Activated CD8-positive, alpha-beta memory T cell treated with anti-CD3 and anti-CD28 coated beads, Interleukin-2, amount 50 U/mL, for 4 hours (primary cell): ENCODE measurements around the gene GIGYF2.

Source experiments
- DNase-seq: peaks from one replicate; pipeline ENCODE4 v3.0.0-alpha.2; 2020

Gene GIGYF2

DNA sequence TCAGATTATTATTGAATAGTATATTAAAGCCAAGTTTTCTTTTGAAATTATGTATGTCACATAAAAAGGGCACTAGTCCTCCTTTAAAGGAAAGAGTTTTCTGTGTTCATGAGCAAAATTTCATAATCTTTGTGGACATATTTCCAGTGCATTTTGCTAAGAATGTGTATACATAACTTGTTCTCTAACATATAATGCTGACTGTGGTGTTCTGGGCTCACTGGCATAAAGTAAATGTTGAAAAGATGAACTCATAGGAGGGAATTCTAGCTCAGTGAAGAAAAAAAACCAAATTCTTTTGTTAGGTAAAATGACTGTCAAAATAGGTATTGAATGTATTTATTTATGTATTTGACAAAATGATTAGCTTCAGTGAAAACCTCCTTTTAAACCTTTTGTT, 73.1 kb downstream of the GIGYF2 start:
- DNase-seq: no peak

DNA sequence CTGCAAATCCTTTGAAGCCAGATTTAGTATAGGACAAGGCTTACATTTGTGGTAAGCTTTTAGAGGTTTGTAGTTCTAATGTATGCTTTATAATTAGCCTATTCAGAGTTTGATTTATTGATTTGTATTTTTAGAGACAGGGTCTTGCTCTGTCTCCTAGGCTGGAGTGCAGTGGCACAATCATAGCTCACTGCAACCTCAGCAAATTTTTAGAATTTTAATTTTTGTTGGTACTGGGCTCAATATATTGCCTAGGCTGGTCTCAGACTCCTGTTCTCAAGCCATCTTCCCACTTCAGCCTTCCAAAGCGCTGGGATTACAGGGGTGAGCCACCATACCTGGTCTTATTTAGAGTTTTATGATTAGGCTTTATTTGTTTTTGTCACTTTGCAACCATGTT, 74.7 kb downstream of the GIGYF2 start:
- no peak for DNase-seq

DNA sequence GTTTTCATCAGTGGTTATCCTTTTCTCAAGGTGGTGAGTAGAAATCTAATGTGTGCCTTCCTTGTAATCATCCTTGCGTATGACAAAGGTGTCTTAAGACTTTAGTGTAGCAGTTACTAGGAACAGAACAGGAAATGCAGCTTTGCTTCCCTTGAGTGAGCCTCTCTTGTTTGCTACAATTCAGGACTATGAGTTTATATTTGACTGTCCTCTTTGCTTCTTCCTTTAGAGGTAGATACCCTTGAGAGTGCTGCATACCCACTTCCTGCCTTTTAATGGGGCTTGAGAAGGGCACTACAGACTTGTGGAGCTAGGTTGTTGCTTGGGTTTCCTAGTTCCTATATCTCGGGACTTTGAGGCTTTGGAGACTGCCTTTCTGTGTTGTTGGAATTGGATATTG, 75.4 kb downstream of the GIGYF2 start:
- no peak for DNase-seq

DNA sequence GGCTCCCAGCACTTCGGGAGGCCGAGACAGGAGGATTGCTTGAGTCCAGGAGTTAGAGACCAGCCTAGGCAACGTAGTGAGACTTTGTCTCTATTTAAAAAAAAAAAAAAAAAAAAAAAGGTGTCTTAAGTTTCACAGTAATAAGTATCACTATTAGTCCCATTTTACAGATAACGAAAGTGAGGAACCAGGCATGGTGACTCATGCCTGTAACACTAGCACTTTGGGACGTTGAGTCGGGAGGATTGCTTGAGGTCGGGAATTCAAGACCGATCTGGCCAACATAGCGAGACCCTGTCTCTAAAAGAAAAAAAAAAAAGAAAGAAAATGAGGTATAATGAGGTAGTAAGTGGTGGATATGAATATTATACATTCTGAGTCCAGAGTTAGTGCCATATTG, 76.7 kb downstream of the GIGYF2 start:
- DNase-seq: no peak

DNA sequence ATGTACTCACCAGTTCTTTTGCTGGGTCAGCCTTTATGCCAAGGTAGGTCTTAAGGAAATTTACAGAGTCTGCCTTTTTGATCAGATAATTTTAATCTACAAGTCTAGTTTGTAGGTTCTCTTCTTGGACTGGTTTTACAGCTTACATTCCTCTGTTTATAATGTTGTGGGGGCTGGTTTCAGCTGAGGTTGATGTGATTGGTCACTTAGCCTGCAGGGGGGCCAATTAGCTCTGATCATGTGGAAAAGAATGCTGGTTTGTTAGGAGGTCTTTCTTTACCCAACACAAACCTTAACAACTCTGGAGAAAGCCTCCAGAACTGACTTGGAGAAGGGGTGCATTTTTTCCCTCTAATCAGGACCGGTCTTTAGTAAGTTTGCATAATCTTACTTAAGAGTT, 79.3 kb downstream of the GIGYF2 start, which contains the start of gene KCNJ13:
Gene KCNJ13, minus strand, starts transcription at position 131 of the 400 bp plus-strand sequence. CDS start 5,203 bp downstream, outside the sequence.
- no peak for DNase-seq

DNA sequence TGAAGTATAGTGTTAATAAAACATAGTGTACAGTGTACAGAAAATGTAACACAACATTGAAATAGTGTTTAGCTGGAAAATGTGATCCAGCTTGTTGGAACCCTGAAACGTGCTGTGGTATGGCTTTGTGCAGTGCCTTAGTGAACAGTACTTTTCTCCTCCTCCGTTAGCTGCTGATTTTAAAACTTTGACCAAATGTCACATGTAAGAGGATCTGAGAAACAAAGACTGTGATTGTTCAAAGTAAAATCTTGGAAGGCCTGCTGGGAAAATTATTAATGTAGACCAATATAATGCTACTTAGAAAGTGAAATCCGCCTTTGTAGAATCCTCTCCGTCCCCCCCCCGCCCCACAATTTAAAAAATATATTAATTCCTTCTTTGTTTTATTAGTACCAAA, 80.1 kb downstream of the GIGYF2 start:
- DNase-seq: no peak

DNA sequence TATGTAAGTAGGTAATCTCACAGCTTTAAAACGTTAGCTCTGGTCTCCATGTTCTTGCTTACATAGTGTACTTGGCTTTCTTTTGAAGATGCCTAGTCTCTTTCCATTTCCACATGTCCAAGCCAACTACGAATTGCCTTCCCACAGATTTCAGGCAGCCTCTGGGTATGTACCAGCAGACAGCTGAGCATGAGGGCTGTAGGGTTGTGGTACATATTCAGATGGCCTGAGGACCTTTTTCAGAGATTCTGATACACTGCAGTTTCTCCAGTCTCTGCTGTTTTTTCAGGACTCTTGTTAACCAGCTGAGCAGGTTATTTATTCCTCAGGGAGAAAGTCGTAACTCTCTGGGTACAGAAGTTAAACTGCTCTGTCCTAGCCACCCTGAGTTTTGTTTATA, 82.3 kb downstream of the GIGYF2 start:
- DNase-seq: no peak

DNA sequence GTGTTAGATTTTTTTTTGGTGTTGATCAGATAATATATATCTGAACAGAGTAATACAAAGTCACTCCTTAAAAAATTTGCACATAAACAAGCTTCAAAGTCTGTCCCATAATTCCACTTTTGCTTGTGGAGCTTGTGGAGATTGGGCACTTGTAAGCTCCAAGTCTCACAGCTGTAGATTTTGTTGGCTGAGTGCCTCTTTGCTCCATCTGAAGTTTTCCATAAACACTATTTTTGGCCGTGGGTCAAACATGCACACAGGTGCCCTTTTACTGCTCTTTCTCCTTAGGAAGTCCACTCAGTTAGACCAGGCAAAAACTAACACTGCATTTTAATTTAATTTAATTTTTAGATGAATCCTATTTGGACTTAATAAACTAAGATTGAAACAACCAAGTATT, 82.8 kb downstream of the GIGYF2 start:
- DNase-seq: no peak

DNA sequence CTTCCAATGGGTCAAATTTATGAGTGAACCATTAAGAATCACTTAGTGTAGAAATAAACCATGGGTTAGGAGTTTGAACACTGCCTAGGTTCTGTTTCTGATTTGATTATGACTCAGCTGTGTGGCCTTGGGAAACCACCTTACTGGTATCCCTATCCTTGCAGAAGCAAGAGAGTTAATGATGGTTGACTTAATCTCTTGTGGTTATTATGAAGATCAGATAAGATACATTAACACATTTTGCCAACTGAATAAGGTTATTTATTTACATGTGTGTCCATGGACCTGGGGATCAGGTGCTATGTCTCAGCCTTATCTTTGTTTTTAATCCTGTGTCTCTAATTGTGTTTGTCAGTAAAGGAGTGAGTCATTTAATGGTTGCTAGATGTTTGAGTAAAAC, 84.6 kb downstream of the GIGYF2 start:
- DNase-seq: no peak

DNA sequence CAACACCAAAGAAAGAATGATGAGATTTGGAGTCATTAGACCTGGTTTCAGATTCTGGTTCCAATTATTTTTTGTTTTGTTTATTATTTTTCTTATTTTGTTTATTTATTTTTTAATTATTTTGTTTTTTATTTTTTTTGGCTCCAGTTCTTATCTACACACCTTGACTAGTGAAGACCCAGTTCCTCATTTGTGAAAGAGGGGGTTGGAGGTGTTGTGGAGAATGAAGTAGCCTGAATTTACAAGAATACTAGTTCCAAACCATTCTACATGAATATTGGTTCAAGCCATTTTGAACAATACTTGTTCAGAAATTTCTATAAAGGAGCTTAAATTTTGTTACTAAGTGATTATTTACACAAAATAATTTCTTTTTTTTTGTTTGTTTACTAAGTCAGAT, 86.1 kb downstream of the GIGYF2 start:
- DNase-seq: no peak

DNA sequence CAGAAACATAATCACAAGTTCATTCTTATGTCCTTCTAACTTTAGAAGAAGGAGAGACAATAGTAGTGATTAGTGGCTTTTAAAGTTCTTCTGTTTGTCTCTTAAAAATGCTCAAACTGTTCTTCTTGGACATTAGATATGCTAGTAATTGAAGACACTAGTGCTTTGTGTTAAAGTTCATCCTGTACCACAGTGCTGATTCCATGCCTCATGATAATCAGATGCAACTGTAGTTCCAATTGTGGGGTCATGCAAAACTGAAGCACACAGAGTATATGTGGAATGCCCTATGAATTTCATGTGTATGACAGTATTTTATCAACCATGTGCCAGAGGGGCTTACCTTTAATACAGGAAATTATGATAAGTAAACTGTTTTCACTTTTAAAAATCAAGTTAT, 90.7 kb downstream of the GIGYF2 start:
- DNase-seq: no peak

DNA sequence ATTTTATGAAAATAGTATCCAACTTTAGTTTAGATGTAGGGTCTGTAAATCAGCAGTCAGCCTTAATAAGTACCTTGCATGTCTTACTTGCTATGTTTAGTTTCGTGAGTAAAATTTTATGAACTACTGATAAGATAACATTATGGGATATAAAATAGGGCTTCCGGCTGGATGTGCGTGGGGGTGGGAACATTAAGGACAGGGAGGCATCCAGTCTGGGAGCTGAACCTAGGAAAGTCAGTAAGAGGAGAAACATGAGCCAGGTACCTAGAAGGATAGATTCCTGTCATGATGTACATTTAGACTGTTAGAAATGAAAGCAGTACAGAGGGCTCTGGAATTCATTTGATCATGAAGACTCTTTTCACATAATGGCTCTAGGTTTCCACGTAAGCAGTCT, 92.0 kb downstream of the GIGYF2 start:
- DNase-seq: no peak

DNA sequence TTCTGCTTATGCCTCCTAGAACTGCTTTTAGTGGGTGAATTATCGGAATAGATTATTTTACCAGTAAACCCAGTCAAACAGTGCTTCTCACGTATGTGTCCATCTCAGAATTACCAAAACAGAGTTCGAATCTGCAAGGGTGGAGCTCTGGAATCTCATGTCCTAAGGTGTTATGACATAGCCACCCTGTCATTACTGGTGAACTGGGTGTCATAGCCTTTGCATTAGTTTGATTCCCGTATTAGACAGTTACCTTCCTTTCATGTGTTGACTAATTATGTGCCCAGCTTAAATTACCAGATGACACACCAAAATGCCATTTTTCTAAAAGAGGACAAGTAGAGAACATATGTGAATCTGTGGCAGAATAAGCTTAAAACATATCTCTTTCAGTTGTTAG, 94.4 kb downstream of the GIGYF2 start:
- DNase-seq: no peak

DNA sequence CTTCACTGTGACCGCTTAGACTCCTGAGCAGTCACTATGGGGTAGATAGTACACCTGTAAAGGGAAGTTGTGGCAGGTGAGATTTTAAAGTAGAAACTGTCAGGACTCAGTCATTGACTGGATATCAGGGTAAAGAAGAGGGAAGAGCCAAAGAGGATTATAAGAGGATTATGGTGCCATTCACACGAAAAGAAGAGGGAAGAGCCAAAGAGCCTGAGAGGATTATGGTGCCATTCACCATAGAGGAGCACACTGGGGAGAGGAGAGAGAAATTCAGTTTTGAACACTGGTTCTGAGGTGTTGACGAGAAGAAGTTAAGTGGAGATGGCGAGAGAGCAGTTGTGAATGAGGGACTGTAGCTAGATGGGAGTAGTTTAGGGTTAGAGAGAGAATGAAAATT, 96.1 kb downstream of the GIGYF2 start:
- DNase-seq: no peak

DNA sequence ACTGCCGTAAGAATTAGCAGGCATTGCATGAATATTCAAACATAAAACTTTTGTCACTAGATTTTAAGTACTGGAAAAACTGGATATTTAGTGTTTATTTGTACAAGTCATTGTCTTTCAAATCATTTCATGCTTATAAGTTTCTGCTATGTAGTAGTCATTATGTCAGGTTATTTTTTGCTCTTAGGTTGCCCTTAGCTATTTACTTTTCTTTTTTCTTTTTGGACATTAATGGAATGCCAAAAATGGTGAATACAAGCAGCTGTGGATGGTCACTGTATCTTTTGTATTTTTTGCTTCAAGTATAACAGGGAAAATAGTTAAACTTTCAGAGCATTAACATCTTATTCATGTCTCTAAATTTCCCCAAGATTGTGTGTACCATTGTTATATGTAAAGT, 97.8 kb downstream of the GIGYF2 start:
- no peak for DNase-seq

DNA sequence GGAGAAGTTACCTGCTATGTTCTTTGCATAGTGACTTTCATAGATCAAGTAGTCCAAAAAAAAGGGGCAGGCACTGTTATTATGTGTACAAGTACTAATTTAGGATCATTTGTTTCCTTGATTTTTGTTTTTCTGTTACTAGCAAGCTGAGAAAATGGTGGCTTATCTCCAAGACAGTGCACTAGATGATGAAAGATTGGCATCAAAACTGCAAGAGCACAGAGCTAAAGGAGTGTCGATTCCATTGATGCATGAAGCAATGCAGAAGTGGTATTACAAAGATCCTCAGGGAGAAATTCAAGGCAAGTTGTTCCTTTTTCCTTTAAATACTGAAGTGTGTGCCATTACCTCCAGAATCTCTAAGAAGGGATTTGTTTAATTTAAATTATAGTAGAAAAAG, 98.8 kb downstream of the GIGYF2 start:
- DNase-seq: no peak

DNA sequence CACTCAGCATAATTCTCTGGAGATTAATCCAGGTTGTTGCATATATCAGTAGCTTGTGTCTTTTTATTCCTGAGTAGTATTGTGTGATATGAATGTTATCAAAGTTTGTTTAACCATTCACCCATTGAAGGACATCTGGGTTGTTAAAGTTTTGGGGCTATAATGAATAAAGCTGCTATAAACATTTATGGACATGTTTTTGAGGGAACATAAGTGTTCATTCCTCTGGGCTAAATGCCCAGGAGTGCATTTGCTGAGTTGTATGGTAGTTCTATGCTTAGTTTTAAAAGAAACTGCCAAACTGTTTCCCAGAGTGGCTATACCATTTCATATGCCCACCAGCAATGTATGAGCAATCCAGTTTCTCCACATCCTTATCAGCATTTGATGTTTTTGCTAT, 101.1 kb downstream of the GIGYF2 start:
- DNase-seq: no peak

DNA sequence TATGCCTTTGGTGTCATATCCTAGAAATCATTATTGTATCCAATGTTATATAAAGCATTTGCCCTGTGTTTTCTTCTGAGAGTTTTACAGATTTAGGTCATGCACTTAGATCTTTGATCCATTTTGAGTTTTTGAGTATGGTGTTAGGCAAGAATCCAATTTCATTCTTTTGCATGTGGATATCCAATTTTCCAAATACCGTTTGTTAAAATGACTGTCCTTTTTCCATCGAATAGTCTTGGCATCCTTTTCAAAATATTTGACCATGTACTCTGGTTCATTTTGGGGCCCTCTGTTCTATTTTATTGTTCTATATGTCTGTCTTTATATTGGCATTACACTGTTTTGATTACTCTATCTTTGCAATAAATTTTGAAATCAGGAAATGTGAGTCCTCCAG, 103.0 kb downstream of the GIGYF2 start:
- no peak for DNase-seq

DNA sequence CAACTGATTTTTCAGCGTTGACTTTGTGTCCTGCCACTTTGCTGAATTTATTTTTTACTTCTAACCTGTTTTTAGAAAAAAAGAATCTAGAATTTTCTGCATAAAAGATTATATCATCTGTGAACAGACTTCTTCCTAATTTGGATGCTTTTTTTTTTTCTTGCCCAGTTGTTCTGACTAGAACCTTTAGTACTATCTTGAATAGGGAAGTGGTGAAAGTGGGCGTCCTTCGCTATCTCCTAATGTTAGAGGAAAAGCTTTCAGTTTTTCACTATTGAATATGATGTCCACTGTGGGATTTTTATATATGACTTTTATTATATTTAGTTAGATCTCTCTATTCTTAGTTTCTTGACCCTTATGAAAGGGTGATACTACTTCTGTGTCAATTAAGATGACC, 105.0 kb downstream of the GIGYF2 start:
- no peak for DNase-seq

DNA sequence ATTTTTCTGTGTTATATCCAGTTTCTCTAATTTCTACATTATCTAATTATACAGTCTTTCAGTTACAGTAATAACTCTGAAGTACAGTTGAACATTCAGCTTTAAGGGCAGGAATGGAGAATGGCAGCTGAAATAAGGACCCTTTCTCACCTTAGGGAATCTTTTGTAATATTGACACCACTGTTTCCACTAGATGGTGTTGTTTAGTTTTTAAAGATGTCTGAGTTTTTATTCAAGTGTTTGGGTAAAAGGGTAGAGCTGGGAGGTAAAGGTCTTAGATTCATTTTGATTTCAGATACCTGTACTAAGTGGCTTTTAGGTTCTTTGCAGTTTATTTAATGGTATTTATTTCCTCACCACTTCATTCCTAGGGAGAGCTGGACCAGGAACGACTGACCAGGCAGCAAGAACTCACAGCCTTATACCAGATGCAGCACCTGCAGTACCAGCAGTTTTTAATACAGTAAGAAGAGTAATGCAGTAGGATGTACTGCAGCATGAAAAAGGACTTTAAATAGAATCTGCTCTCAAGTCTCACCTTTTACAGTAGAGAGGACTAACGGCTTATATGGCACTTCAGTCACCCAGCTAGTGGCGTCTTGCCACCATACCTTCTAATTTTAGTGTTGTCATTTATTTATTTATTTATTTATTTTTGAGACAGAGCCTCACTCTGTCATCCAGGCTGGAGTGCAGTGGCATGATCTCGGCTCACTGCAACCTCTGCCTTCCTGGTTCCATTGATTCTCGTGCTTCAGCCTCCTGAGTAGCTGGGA, 112.4 kb downstream of the GIGYF2 start:
- DNase-seq: no peak

DNA sequence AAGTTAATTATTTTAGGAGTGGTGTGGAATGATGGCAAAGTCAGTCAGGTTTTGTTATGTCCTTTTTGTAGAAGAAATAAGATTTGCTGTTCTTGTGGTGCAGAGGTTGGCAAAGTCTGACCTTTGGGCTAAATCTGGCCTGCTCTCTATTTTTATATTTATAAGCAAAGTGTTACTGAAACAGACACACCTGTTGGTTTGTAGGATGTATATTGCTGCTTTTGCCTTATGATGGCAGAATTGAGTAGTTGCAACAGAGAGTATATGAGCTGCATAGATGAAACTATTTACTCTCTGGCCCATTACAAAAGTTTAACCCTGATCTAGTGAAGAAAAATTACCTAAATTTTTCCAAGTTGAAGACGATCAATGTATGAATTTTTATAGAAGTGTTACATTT, 113.3 kb downstream of the GIGYF2 start:
- DNase-seq: no peak

DNA sequence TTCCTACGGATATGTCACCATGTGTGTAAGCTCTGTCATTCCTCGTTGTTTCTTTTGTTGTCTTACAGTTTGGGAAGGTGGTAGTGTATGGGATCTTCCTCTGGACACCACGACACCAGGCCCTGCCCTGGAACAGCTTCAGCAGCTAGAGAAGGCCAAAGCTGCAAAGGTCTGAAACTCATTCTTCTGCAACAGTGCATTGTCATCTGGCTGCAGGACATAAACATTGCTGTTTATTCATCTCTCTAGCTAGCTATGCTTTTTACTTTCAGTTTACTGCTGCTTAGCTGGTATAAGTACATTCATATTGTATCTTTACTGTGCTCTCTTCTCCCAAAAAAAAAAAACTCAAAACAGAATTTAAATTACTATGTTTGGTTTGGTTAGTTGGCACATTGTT, 118.4 kb downstream of the GIGYF2 start:
- no peak for DNase-seq

DNA sequence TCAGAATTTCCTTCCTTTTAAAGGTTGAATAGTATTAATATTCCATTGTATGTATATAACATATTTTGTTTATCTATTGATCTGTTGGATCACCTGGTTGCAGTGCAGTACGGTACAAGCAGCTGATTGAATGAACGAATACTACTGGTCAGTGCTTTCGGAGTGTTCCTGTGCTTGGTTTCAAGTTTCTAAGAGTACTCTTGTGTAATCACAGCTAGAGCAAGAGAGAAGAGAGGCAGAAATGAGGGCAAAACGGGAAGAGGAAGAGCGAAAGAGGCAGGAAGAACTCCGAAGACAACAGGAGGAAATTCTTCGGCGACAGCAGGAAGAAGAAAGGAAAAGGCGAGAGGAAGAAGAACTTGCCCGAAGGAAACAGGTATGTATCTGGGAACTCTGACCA, 119.5 kb downstream of the GIGYF2 start:
- no peak for DNase-seq

DNA sequence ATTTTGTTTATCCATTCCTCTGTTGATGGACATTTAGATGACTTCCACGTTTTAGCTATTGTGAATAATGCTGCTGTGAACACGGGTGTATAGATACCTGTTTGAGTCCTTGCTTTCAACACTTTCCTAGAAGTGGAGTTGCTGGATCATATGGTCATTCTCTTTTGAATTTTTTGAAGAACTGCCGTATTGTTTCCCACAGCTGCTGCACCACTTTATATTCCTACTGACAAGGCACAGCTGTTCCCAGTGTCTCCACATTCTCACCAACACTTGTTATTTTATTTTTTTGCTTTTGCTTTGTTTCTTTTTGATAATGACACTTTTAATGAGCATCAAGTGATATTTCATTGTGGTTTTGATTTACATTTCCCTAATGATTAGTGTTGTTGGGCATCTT, 120.6 kb downstream of the GIGYF2 start:
- no peak for DNase-seq

DNA sequence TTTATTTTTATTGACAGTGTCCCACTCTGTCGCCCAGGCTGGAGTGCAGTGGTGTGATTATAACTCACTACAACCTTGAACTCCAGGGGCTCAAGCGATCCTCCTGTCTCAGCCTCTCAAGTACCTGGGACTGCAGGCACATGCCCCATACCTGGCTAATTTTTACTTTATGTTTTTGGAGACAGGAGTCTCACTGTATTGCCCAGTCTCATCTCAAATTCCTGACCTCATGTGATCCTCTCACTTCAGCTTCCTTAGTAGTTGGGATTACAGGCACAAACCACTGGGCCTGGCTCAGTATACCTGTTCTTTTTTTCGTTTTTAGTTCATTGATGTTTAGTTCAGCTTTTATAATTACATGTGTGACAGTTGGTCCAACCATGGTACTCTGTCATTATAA, 132.9 kb downstream of the GIGYF2 start:
- DNase-seq: no peak

DNA sequence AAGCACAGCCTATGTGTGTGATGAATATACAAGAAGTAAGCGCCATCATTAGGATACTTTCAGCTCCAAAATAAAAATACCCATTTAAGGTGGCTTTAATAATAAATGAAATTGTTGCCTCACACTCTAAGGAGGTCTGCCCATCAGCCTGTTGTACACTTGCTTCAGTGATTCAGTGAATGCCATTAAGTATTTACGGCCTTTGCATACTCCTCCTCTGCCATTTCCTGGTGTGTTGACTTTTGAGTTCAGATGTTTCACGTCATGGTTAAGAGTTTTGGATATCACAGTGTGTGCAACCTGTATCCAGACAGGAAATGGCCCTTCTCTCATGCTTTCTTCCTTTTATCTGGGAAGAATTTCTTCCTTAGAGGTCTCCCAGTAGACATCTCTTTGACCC, 134.4 kb downstream of the GIGYF2 start:
- no peak for DNase-seq
